ENCODE measurements around the gene SYDE2. TPM values are rescaled to one million over a fixed set of nuclear protein-coding genes. Genes with fewer than 3 reads are reported as not detected.

Gene SYDE2
- total RNA-seq, 1 donor: 13.0 TPM

- no peaks in the 10 kb centered on the region for H3K9me3 ChIP-seq (ENCODE audit: low read depth, low read length)
- H3K36me3 ChIP-seq (ENCODE audit: insufficient read depth, low read length): no peaks in the 10 kb centered on the region
- no peaks in the 10 kb centered on the region for H3K4me1 ChIP-seq (ENCODE audit: insufficient read depth, low read length)
- no peak overlapping the region for H3K27ac ChIP-seq (ENCODE audit: low read depth, low read length)
- no peak for DNase-seq (ENCODE audit: insufficient read length, low spot score, missing footprints)
- H3K4me2 ChIP-seq (ENCODE audit: insufficient read depth, low read length): no peak overlapping the region
- no peaks in the 10 kb centered on the region for H3K79me2 ChIP-seq (ENCODE audit: insufficient read depth, low read length)
- no peak overlapping the region for H2AFZ ChIP-seq (ENCODE audit: low read length)
- H4K20me1 ChIP-seq (ENCODE audit: insufficient read depth, low read length): no peaks in the 10 kb centered on the region
- no peaks in the 10 kb centered on the region for H3K27me3 ChIP-seq (ENCODE audit: insufficient read depth, low read length)
- no peak for TF ChIP-seq CTCF (IDR thresholded peaks at IDR 0.05; ENCODE audit: extremely low read depth, low read depth, low read length)
- H3K4me3 ChIP-seq (ENCODE audit: insufficient read depth, low read length): no peak overlapping the region
These were observed 34.5 kb downstream of the SYDE2 start for GRCh38 chr1:85166351-85166750.

GRCh38 chr1:85158910-85159309, 41.9 kb downstream of the SYDE2 start:
- H4K20me1 ChIP-seq (ENCODE audit: insufficient read depth, low read length): no peaks in the 10 kb centered on the region
- H3K79me2 ChIP-seq (ENCODE audit: insufficient read depth, low read length): no peaks in the 10 kb centered on the region
- no peak overlapping the region for H3K27ac ChIP-seq (ENCODE audit: low read depth, low read length)
- no peak overlapping the region for H2AFZ ChIP-seq (ENCODE audit: low read length)
- H3K4me1 ChIP-seq (ENCODE audit: insufficient read depth, low read length): no peaks in the 10 kb centered on the region
- no peaks in the 10 kb centered on the region for H3K36me3 ChIP-seq (ENCODE audit: insufficient read depth, low read length)
- TF ChIP-seq CTCF (IDR thresholded peaks at IDR 0.05; ENCODE audit: extremely low read depth, low read depth, low read length): no peak
- H3K4me3 ChIP-seq (ENCODE audit: insufficient read depth, low read length): no peak overlapping the region
- H3K27me3 ChIP-seq (ENCODE audit: insufficient read depth, low read length): no peaks in the 10 kb centered on the region
- H3K4me2 ChIP-seq (ENCODE audit: insufficient read depth, low read length): no peak overlapping the region
- H3K9me3 ChIP-seq (ENCODE audit: low read depth, low read length): no peaks in the 10 kb centered on the region
- no peak for DNase-seq (ENCODE audit: insufficient read length, low spot score, missing footprints)

- no peak overlapping the region for H2AFZ ChIP-seq (ENCODE audit: low read length)
- TF ChIP-seq CTCF (IDR thresholded peaks at IDR 0.05; ENCODE audit: extremely low read depth, low read depth, low read length): no peak
- no peaks in the 10 kb centered on the region for H4K20me1 ChIP-seq (ENCODE audit: insufficient read depth, low read length)
- DNase-seq (ENCODE audit: insufficient read length, low spot score, missing footprints): no peak
- H3K36me3 ChIP-seq (ENCODE audit: insufficient read depth, low read length): no peaks in the 10 kb centered on the region
- H3K27me3 ChIP-seq (ENCODE audit: insufficient read depth, low read length): no peaks in the 10 kb centered on the region
- H3K4me1 ChIP-seq (ENCODE audit: insufficient read depth, low read length): no peaks in the 10 kb centered on the region
- H3K4me3 ChIP-seq (ENCODE audit: insufficient read depth, low read length): no peak overlapping the region
- no peaks in the 10 kb centered on the region for H3K79me2 ChIP-seq (ENCODE audit: insufficient read depth, low read length)
- H3K9me3 ChIP-seq (ENCODE audit: low read depth, low read length): no peaks in the 10 kb centered on the region
- H3K27ac ChIP-seq (ENCODE audit: low read depth, low read length): no peak overlapping the region
- no peak overlapping the region for H3K4me2 ChIP-seq (ENCODE audit: insufficient read depth, low read length)
These were observed 43.4 kb downstream of the SYDE2 start for GRCh38 chr1:85157436-85157835.

GRCh38 chr1:85153149-85153891, 47.5 kb downstream of the SYDE2 start:
- no peaks in the 10 kb centered on the region for H3K9me3 ChIP-seq (ENCODE audit: low read depth, low read length)
- no peak overlapping the region for H3K4me2 ChIP-seq (ENCODE audit: insufficient read depth, low read length)
- no peaks in the 10 kb centered on the region for H3K27me3 ChIP-seq (ENCODE audit: insufficient read depth, low read length)
- no peak for DNase-seq (ENCODE audit: insufficient read length, low spot score, missing footprints)
- no peaks in the 10 kb centered on the region for H4K20me1 ChIP-seq (ENCODE audit: insufficient read depth, low read length)
- no peak for TF ChIP-seq CTCF (IDR thresholded peaks at IDR 0.05; ENCODE audit: extremely low read depth, low read depth, low read length)
- no peaks in the 10 kb centered on the region for H3K36me3 ChIP-seq (ENCODE audit: insufficient read depth, low read length)
- no peaks in the 10 kb centered on the region for H3K79me2 ChIP-seq (ENCODE audit: insufficient read depth, low read length)
- no peak overlapping the region for H2AFZ ChIP-seq (ENCODE audit: low read length)
- H3K27ac ChIP-seq (ENCODE audit: low read depth, low read length): no peak overlapping the region
- H3K4me3 ChIP-seq (ENCODE audit: insufficient read depth, low read length): no peak overlapping the region
- peaks cover 7% of the 10 kb centered on the region for H3K4me1 ChIP-seq (ENCODE audit: insufficient read depth, low read length)
